ENCODE measurements around the gene STX8. TPM values are rescaled to one million over a fixed set of nuclear protein-coding genes. Genes with fewer than 3 reads are reported as not detected.

STX8 gene
- total RNA-seq, 1 donor from 2014 or later = 57.8 TPM

DNA sequence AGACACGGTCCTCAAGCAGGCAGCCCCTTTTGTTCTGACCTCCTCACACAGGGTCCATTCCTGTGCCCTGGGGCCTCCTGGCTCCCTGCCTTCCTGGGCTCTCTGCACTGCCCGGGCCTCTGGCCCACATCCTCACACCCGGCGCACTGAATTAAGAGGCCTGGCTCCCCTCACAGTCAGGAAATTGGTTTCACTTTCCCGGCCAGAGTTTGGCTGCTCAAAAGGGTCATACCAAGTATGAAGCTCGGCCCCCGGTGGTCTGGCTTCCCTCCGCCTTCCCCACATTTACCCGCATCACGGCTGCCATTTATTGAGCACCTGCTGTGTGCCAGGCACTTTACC, 334.3 kb downstream of the STX8 start:
- TF ChIP-seq, protein P1, sequence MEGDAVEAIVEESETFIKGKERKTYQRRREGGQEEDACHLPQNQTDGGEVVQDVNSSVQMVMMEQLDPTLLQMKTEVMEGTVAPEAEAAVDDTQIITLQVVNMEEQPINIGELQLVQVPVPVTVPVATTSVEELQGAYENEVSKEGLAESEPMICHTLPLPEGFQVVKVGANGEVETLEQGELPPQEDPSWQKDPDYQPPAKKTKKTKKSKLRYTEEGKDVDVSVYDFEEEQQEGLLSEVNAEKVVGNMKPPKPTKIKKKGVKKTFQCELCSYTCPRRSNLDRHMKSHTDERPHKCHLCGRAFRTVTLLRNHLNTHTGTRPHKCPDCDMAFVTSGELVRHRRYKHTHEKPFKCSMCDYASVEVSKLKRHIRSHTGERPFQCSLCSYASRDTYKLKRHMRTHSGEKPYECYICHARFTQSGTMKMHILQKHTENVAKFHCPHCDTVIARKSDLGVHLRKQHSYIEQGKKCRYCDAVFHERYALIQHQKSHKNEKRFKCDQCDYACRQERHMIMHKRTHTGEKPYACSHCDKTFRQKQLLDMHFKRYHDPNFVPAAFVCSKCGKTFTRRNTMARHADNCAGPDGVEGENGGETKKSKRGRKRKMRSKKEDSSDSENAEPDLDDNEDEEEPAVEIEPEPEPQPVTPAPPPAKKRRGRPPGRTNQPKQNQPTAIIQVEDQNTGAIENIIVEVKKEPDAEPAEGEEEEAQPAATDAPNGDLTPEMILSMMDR (conservative IDR thresholded peaks at IDR 0.05; ENCODE audit: low read depth, low read length) = no peak
- no peak overlapping the region for H3K4me3 ChIP-seq (ENCODE audit: low read depth, low read length)
- DNase-seq (ENCODE audit: low read depth) = no peak

DNA sequence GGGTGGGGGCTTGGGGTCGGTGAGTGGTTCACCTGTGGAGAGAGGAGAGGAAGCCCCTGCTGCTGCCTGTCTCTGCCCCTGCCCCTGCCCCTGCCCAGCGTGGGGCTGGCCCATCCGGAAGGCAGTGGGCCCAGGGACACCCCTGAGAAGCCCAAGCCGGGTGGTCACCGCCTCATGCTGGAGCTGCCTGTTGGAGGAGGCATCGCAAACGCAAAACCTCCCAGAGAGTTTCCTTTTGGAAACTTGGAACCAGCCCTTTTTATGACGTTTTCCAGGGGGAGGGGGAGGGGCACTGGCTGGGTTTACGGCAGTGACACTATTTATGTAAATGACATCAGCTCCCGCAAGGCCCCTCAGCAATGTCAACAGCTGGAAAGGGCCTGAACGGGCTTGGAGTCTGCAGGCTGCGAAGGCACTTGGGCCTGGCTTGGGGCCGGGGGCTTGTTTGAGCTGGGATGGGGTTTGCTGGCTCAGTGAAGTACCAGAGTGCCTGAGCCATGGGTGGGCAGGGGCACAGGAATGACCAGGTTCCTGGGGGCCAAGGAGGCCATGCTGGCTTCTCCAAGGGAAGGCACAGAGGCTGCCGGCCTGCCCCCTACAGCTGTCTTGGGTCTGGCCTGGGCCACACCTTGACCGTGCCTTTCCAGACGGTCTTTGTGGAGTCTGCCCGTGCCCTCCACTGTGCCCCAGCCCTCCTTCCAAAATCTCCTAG, 334.8 kb downstream of the STX8 start:
- TF ChIP-seq, protein P1 (conservative IDR thresholded peaks at IDR 0.05; ENCODE audit: low read depth, low read length) = no peak
- H3K4me3 ChIP-seq (ENCODE audit: low read depth, low read length) = no peak overlapping the region
- no peak for DNase-seq (ENCODE audit: low read depth)

DNA sequence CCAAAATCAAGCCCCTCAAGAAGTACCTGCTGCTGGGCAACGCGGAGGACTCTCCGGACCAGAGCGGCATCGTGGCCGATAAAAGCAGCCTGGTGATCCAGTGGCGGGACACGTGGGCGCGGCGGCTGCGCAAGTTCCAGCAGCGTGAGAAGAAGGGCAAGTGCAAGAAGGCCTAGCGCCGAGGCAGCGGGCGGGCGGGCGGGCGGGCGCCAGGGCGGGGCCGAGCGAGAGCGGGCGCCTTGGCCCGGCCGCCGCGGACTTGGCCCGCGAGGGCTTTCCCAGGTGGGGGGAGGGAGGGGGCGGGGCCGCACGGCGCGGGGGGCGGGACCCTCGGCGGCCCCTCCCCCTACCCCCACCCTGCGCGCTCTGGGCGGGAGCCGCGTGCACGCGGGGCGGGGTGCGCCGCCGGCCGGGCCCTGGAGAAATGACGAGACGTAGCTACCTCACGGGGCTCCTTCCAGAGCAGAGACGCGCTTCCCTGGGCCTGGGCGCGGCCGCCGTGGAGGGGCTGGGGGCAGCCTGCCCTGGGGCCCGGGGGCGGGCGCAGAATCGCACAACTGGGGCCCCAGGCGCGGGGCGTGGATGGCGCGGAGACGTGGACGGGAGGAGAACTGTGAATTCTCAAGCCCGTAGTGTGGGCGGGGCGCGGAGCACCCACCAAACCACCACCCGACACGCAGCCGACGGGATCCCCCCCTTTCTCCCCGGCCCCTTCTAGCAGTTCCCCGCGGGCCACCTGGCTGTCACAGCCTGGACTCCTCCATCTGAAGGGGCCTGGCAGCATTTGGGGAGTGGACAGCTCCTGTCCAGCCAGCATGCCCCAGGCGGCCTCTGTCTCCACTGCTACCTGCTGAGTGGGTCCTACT, 335.6 kb downstream of the STX8 start:
- peak overlapping the region; percentile 50 for H3K4me3 ChIP-seq (ENCODE audit: low read depth, low read length)
- no peak for DNase-seq (ENCODE audit: low read depth)
- TF ChIP-seq, protein P1 (conservative IDR thresholded peaks at IDR 0.05; ENCODE audit: low read depth, low read length) = no peak

- H3K4me3 ChIP-seq (ENCODE audit: low read depth, low read length) = peak overlapping the region; percentile 50
- TF ChIP-seq, protein P1 (conservative IDR thresholded peaks at IDR 0.05; ENCODE audit: low read depth, low read length) = no peak
- no peak for DNase-seq (ENCODE audit: low read depth)
Observed at GRCh38 chr17:9239246-9239792, 336.3 kb downstream of the STX8 start.

- no peak for DNase-seq (ENCODE audit: low read depth)
- TF ChIP-seq, protein P1 (conservative IDR thresholded peaks at IDR 0.05; ENCODE audit: low read depth, low read length) = no peak
- H3K4me3 ChIP-seq (ENCODE audit: low read depth, low read length) = no peak overlapping the region
Observed at GRCh38 chr17:9238340-9239245, 337.0 kb downstream of the STX8 start.

DNA sequence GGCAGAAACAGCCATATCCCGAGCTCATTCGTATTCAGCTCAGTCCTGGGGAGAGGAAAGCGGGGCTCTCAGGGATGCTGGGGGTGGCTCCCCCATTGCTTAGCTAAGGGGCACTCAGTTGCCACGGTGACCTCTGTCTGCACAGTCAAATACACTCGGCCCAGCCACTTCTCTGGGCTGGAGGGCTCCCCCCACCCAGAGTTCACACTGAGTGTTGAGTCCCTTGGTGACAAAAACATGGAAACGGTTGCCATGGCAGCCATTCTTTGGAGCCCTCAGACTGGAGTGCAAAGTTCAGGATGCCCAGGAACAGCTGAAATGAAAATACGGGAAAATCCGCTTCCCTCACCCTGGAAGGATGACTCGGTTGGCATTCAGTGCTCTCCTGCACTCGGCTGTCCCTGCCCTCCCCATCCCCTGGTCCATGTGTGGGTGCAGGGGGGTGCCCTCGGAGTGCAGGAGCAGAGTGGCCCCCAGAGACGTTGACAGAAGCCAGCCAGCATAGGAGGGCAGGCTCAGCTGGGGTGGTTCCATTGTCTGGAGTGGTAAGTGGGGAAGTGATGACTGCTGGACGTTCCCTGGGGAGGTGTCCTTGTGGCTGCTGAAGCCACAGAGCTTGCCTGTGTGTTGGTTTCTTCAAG, 337.8 kb downstream of the STX8 start:
- TF ChIP-seq, protein P1 (conservative IDR thresholded peaks at IDR 0.05; ENCODE audit: low read depth, low read length) = no peak
- DNase-seq (ENCODE audit: low read depth) = no peak
- H3K4me3 ChIP-seq (ENCODE audit: low read depth, low read length) = no peak overlapping the region

Data from epithelial cell of proximal tubule (primary cell).